Calu3 (cell line): ENCODE data around the gene PODN. TPM values are rescaled to one million over a fixed set of nuclear protein-coding genes. Genes with fewer than 3 reads are reported as not detected.

ENCODE experiments used
- BruUV-seq: library from RNA; stranded (reverse); fragments of 400-500 nt; replicated peaks from 2 replicates; lab custom pipeline; 2021; lab: Mats Ljungman, UMichigan
- CTCF ChIA-PET: fragments of 300-600 bp; sonication (Branson Sonifier 250); formaldehyde crosslinking; loops from one replicate; lab custom pipeline; 2022; ENCODE audit warnings: antibody characterized with exemption; lab: Charles Lee
- DNase-seq: peaks from one replicate; pipeline ENCODE4 v3.0.0; 2022
- H3K27ac Mint-ChIP-seq: one replicate; pipeline ENCODE4 v1.8.0; 2022; ENCODE audit warnings: mixed read lengths; ENCODE audit not compliant: unreplicated experiment
- H3K27me3 Mint-ChIP-seq: one replicate; pipeline ENCODE4 v1.8.0; 2022; ENCODE audit warnings: mixed read lengths; ENCODE audit not compliant: unreplicated experiment
- H3K36me3 Mint-ChIP-seq: one replicate; pipeline ENCODE4 v1.8.0; 2022; ENCODE audit warnings: mild to moderate bottlenecking, moderate library complexity, mixed read lengths; ENCODE audit not compliant: insufficient read depth, unreplicated experiment
- H3K4me1 Mint-ChIP-seq: one replicate; pipeline ENCODE4 v1.8.0; 2022; ENCODE audit warnings: mild to moderate bottlenecking, low read depth, mixed read lengths; ENCODE audit not compliant: unreplicated experiment
- H3K4me3 Mint-ChIP-seq: one replicate; pipeline ENCODE4 v1.8.0; 2022; ENCODE audit warnings: mild to moderate bottlenecking, low read depth, moderate library complexity, mixed read lengths; ENCODE audit not compliant: unreplicated experiment
- H3K9me3 Mint-ChIP-seq: one replicate; pipeline ENCODE4 v1.8.0; 2022; ENCODE audit warnings: low read depth, mixed read lengths; ENCODE audit not compliant: unreplicated experiment
- intact Hi-C: fragments of 100-400 bp; cut with micrococcal nuclease; formaldehyde crosslinking; loops from one replicate; pipeline ENCODE4 v1.10.0; 2022; ENCODE audit not compliant: unreplicated experiment
- total RNA-seq: library from RNA; stranded (reverse); gene quantifications from 2 replicates; pipeline ENCODE4 v1.2.3, GENCODE V29; 2022
- TF ChIP-seq, protein P1 (sequence below): fragments of 200-600 bp; IDR thresholded peaks from one replicate; pipeline ENCODE4 v1.8.0; 2022; ENCODE audit warnings: antibody characterized with exemption; ENCODE audit not compliant: unreplicated experiment

The PODN gene
- total RNA-seq, 1 experiment from 2014 or later, result not detected

DNA sequence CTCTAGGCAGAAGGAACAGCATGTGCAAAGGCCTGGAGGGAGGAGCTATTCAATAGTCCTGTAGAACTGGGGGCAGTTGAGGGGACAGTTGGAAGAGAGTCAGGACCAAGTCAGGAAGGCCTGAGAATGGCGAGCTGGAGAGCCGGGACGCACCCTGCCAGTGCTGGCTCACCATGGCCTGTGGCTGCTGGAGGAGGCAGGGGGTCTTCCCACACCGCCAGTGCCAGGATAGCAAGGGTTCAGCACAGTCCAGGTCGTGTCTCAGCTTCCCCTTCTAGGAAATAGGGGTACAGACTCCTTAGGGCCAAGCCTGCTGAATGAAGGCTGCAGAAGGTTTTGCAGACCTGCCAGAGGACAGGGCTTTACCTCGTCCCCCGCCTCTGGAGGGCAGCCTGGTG is 7.3 kb downstream of the PODN start:
- BruUV-seq, result no TSS peak
- no peak overlapping the region for H3K27ac Mint-ChIP-seq
- H3K4me1 Mint-ChIP-seq, result no peaks in the 10 kb centered on the region
- TF ChIP-seq, protein P1, sequence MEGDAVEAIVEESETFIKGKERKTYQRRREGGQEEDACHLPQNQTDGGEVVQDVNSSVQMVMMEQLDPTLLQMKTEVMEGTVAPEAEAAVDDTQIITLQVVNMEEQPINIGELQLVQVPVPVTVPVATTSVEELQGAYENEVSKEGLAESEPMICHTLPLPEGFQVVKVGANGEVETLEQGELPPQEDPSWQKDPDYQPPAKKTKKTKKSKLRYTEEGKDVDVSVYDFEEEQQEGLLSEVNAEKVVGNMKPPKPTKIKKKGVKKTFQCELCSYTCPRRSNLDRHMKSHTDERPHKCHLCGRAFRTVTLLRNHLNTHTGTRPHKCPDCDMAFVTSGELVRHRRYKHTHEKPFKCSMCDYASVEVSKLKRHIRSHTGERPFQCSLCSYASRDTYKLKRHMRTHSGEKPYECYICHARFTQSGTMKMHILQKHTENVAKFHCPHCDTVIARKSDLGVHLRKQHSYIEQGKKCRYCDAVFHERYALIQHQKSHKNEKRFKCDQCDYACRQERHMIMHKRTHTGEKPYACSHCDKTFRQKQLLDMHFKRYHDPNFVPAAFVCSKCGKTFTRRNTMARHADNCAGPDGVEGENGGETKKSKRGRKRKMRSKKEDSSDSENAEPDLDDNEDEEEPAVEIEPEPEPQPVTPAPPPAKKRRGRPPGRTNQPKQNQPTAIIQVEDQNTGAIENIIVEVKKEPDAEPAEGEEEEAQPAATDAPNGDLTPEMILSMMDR, result no peak
- no peaks in the 10 kb centered on the region for H3K36me3 Mint-ChIP-seq
- H3K9me3 Mint-ChIP-seq, result no peaks in the 10 kb centered on the region
- no peak overlapping the region for H3K4me3 Mint-ChIP-seq
- H3K27me3 Mint-ChIP-seq, result peaks cover 2% of the 10 kb centered on the region
- DNase-seq, result no peak
- intact Hi-C loops, result no loop called here
- CTCF ChIA-PET, result no interaction called here

DNA sequence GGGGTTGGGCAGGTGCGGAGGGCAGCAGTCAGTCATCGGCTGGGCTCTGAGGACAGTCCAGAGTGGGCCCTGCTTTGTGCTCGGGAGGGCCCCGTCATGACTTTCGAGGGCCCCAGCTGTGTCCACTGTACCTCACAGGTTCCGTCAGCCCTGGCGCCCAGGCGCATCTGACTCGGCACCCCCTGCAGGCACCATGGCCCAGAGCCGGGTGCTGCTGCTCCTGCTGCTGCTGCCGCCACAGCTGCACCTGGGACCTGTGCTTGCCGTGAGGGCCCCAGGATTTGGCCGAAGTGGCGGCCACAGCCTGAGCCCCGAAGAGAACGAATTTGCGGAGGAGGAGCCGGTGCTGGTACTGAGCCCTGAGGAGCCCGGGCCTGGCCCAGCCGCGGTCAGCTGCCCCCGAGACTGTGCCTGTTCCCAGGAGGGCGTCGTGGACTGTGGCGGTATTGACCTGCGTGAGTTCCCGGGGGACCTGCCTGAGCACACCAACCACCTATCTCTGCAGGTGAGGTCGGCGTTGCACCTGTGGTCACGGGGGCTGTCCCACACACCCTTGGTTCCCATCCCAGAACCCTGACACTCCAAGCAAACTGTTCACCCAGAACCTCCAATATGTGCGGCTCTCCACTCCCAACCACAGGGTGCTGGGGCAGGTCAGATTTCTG is 7.8 kb downstream of the PODN start:
- intact Hi-C loops, result no loop called here
- BruUV-seq, result no TSS peak
- no peaks in the 10 kb centered on the region for H3K27me3 Mint-ChIP-seq
- DNase-seq, result no peak
- TF ChIP-seq, protein P1, result no peak
- no peaks in the 10 kb centered on the region for H3K4me1 Mint-ChIP-seq
- H3K4me3 Mint-ChIP-seq, result no peak overlapping the region
- no peaks in the 10 kb centered on the region for H3K36me3 Mint-ChIP-seq
- no peaks in the 10 kb centered on the region for H3K9me3 Mint-ChIP-seq
- no peak overlapping the region for H3K27ac Mint-ChIP-seq
- CTCF ChIA-PET, result no interaction called here

DNA sequence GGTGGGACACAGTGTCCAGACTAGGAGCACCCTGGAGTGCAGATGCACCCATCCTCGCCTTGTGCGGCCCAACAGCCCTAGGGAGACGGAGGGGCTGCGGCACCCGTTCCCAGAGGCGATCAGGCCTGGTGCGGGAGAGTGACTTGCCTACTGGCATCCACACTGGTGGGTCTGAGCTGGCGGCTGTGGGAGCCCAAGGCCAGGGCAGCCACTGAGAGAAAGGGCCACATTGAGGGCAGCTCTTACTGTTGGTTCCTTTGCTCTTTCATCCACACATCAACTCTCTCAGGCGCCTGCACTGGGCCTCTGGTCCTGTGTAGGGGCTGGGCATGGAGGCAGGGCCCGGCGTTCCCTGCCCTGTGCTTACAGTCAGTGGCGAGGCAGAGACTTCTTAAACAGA is 8.6 kb downstream of the PODN start:
- no peak overlapping the region for H3K4me3 Mint-ChIP-seq
- TF ChIP-seq, protein P1, result no peak
- CTCF ChIA-PET, result no interaction called here
- H3K27me3 Mint-ChIP-seq, result no peaks in the 10 kb centered on the region
- H3K27ac Mint-ChIP-seq, result no peak overlapping the region
- BruUV-seq, result no TSS peak
- intact Hi-C loops, result no loop called here
- H3K9me3 Mint-ChIP-seq, result no peaks in the 10 kb centered on the region
- no peaks in the 10 kb centered on the region for H3K36me3 Mint-ChIP-seq
- no peaks in the 10 kb centered on the region for H3K4me1 Mint-ChIP-seq
- DNase-seq, result no peak

DNA sequence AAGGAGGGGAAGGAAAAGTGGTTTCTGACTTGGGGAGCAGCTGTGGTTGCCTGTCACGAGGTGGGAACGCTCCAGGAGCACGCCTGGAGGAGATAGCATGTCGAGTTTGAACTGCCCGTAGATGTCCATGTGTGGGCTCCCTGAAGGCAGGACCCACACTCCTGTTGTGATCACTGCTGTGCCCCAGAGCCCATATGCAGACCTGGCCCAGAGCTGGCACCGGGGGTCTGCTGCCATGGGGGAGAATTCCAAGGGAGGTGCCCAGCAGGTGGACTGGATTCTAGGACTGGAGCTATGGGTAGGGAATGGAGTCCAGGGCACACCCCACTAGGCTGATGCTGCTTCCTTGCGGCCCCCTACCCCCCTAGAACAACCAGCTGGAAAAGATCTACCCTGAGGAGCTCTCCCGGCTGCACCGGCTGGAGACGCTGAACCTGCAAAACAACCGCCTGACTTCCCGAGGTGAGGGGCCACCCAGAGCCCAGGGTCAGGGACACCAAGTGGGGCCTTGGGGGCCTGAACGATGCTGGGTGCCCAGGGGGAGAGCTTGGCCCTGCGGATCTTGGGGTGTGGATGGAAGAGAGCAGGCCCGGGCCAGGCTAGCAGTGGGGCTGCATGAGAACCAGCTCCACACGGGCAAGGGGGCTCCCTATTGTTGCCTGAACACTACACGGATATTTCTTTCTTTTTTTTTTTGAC is 9.3 kb downstream of the PODN start:
- Mint-ChIP-seq H3K27ac (no peak overlapping the region), H3K4me3 (no peak overlapping the region), H3K36me3 (no peaks in the 10 kb centered on the region), H3K27me3 (no peaks in the 10 kb centered on the region), H3K9me3 (no peaks in the 10 kb centered on the region), H3K4me1 (no peaks in the 10 kb centered on the region)
- no peak for DNase-seq
- intact Hi-C loops, result no loop called here
- BruUV-seq, result no TSS peak
- CTCF ChIA-PET, result no interaction called here
- TF ChIP-seq, protein P1, result no peak
